HG03342 (cell line): ENCODE measurements around the gene ZG16.
"Not testable (repeated sequence)": the region's sequence is repeated elsewhere in the genome, so short reads cannot be mapped to it uniquely, and the experiment has no call there.

ENCODE experiments used
- ATAC-seq: cut with Tn5 transposase; IDR thresholded peaks from one replicate; pipeline ENCODE4 v1.9.1; 2021; ENCODE audit warnings: mild to moderate bottlenecking, moderate library complexity; ENCODE audit not compliant: unreplicated experiment

Gene ZG16

GRCh38 chr16:29783094-29783953 is 5.3 kb downstream of the ZG16 start:
- ATAC-seq = not testable (repeated sequence)

DNA sequence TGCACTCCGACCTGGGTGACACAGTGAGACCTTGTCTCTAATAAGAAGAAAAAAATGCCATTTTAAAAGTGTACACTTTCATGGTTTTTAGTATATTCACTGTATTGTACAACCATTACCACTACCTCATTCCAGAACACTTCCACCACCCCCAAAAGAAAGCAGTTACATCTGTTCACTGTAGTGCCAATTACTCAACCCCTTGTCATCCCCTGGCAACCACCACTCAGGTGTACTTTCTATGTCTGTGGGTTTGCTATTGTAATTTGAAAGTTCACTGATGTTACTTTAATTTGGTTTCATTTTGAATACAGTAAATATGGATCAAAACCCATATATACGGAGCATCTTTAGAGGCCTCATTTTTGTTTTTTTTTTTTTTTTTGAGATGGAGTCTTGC is 6.1 kb downstream of the ZG16 start:
- no peak for ATAC-seq

DNA sequence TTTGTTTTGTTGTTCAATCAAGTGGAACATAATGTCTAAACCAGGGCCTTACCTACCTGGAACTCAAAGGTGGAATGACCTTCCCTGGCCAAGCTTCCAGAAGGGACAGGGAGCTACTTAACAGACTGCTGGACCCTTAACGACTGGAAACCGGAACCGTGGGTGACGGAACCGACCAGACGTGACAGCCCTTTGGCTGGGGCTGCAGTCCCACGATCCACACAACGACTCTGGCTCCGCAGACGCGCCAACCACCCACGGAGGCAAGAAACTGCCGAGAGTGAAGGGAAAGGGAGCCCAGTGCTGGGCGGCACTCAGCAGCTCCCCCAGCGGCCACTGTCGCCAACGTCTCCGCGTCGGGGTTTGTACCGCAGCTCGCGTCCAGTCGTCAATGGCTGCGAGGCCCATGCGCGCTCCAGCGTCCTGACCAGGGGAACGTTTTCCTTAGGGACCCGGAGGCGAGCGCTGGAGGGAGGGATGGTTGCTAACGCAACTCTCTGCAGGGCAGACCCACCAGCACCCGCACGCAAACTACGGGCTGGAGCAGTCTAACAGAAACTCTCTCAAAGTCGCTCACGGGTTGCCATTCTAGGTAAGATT is 6.9 kb downstream of the ZG16 start:
- ATAC-seq = no peak

DNA sequence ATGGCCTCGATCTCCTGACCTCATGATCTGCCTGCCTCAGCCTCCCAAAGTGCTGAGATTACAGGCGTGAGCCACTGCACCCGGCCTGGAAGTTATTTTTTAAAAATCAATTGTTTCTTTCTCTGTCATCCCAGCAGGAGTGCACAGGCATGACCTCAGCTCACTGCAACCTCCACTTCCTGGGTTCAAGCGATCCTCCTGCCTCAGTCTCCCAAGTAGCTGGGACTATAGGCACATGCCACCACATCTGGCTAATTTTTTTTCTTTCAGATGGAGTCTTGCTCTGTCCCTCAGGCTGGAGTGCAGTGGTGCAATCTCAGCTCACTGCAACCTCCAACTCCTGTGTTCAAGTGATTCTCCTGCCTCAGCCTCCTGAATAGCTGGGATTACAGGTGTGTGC is 9.1 kb downstream of the ZG16 start:
- ATAC-seq = not testable (repeated sequence)

- ATAC-seq = no peak
Measured at GRCh38 chr16:29789775-29790182, 11.7 kb downstream of the ZG16 start.

DNA sequence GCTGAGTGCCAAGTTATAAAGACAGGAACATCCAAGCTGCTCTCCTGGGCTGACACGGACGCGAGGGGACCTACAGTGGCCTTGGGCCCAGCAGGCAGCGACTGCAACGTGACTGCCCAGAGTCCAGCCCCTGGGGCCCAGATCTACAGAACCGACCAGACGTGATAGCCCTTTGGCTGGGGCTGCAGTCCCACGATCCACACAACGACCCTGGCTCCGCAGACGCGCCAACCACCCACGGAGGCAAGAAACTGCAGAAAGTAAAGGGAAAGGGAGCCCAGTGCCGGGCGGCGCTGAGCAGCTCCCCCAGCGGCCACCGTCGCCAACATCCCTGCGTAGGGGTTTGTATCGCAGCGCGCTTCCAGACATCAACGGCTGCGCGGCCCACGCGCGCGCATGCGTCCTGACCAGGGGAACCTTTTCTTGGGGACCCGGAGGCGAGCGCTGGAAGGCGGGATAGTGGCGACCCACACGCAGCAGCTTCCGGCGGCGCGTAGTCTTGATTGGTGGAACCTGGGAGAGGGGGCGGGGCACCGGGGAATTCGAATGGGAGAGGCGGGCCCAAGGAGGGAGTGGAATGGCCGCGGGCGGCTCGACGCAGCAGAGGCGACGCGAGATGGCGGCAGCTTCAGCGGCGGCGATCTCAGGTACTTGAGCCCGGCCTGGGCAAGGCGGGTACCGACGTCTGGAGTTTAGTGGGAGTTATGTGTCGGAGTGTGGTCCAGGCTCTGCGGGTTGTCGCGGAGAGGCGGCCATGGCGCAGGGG is 12.3 kb downstream of the ZG16 start, which contains the start of gene KIF22:
TSS of gene KIF22 (plus strand) at position 569 of the 766 bp plus-strand sequence. CDS start at position 578, 9 bp downstream.
- peak; percentile 84 for ATAC-seq

- no peak for ATAC-seq
Measured at GRCh38 chr16:29790949-29791844, 13.1 kb downstream of the ZG16 start.

GRCh38 chr16:29791845-29792807 is 14.1 kb downstream of the ZG16 start:
- ATAC-seq = no peak

GRCh38 chr16:29793153-29793552 is 15.1 kb downstream of the ZG16 start:
- not testable (repeated sequence) for ATAC-seq

DNA sequence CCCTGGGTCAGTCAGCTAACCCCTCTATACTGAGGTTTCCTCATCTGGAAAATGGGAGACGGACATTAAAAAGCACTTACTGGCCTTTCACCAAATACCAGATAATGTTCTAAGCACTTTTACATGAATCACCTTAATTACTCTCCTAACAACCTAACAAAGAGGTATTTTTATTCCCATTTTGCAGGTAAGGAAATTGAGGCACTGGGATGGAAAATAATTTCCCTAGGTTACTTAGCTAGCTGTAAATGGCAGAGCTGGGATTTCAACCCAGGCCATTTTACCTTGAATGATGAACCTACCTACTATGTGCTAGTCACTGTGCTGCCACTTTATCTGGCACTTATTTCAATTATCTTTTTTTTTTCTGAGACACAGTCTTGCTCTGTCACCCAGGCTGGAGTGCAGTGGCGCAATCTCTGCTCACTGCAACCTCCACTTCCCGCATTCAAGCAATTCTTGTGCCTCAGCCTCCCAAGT is 16.2 kb downstream of the ZG16 start:
- no peak for ATAC-seq

- ATAC-seq = no peak
Measured at GRCh38 chr16:29802416-29802935, 24.4 kb downstream of the ZG16 start.

DNA sequence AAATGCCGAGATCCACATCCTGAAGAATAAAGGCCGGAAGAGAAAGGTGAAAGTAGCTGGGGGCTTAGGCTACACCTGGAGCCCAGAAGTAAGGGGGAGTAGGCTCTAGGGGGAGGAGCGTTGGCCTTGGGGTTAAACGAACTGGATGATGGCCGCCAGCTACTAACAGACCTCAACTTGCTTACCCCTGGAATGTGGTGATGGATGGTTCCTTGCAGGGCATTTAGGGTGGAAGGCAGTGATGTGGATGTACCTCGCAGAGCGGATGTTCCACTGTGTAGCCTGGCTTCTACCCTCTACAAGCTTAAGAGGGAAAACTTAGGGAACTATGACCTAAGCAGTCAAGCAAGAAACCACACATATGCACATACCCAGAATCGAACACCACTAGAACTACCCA is 26.0 kb downstream of the ZG16 start:
- ATAC-seq = no peak

DNA sequence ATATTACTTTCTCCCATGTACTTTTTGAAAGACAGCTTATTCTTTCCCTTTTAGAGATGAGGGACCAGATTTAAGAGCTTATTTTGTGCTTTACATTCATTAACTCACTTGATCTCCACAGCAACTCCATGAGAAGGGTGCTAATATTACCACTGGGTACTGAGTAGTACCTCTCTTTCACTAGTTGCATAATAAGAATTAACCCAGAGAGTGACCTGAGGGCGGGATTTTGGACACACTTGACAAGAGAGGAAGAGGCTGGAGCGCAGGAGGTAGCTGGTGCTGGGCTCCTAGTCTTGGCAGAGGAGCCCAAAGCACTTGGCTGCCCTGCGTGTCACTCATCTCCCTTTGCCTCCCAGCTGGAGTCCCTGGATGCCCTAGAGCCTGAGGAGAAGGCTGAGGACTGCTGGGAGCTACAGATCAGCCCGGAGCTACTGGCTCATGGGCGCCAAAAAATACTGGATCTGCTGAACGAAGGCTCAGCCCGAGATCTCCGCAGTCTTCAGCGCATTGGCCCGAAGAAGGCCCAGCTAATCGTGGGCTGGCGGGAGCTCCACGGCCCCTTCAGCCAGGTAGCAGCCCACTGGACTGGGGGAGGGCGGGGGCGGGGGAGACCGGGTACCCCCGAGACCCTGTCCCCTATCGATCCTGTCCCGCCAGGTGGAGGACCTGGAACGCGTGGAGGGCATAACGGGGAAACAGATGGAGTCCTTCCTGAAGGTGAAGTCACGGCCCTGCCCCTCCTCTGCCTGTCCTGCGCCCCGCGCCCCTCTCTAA is 26.6 kb downstream of the ZG16 start:
- no peak for ATAC-seq

DNA sequence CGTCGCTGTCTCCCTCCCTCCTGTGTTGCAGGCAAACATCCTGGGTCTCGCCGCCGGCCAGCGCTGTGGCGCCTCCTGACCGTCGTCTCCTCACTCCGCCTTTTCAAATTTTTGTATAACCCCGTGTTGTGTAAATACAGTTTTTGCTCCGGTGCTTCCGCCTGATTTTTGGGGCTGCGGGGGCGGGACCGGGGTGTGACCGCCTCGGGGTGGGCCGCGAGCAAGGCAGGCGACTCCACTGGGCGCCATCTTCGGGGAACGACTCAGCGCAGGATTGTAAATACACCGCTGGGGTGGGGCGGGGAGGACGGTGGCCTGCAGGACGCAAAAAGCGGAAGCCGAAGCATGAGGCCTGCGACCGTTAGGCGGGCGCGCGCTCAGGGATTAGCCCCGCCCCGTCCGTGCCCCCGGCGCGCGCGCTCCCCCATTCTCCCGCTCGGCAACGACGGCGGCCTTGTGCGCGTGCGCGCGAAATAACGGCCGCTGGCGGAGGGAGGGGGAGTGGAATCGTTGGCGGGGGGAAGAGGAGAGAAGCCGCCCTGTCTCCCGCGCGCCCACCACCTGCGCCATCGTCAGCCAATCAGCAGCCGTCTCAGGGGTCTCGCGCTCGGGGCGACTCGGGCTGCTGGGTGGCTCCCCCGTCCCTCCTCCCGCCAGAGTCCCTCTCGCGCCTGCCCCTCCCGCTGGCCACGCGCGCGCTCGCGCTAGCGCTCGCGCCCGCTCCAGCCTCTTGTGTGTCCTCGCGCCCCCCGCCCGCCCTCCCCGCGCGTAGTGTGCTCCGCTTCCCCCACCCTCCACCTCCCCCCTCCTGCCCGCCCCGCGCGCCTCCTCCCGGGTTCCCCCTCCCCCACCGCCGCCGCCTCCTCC is 27.4 kb downstream of the ZG16 start:
- ATAC-seq = peak; percentile 46

GRCh38 chr16:29806099-29806579 is 28.1 kb downstream of the ZG16 start, which contains the start of gene MAZ:
Gene MAZ, plus strand, starts transcription at chr16:29806529. Its CDS starts 173 bp downstream, at chr16:29806702.
- no peak for ATAC-seq

GRCh38 chr16:29806641-29807425 is 28.8 kb downstream of the ZG16 start:
- ATAC-seq = no peak
